HG02973 (cell line): Measurements from ENCODE around the gene HOXA3.

Experiments
- ATAC-seq: cut with Tn5 transposase; IDR thresholded peaks from one replicate; pipeline ENCODE4 v1.9.1; 2021; ENCODE audit warnings: moderate library complexity; ENCODE audit not compliant: unreplicated experiment

Gene HOXA3

DNA sequence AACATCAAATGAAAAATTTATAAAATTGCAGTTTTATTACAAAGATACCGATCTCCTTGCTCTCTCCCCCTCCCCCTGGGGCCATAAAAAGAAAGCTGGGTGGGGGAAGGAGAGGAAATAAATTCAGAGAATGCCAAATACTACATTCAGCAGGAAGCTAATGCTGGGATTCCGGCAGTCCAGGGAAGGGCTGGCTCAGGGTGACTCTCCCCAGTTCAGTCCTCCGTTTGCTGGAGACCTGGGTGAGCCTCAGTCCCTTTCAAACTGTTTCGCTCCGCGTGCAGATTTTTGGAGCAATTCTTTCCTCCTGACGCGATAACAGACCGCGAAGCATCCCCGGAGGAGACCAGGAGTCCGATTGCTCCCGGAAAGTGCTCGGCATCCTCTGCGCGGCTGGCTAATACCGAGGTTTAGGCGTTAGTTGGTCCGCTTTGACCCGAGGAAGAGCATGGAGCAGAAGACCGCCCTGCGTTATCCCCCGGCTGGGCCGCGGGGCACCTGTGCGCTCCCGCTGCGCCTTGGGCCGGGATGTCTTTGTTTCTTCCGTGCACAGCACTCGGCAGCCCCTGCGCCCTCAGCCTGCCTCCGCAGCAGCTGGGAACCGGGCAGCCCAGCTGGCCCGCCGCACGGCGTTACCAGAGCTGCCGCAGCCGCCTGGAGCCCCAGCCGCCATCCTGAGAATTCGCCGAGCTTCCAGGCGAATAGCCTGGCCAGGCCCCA is 46.0 kb downstream of the HOXA3 start:
- no peak for ATAC-seq

DNA sequence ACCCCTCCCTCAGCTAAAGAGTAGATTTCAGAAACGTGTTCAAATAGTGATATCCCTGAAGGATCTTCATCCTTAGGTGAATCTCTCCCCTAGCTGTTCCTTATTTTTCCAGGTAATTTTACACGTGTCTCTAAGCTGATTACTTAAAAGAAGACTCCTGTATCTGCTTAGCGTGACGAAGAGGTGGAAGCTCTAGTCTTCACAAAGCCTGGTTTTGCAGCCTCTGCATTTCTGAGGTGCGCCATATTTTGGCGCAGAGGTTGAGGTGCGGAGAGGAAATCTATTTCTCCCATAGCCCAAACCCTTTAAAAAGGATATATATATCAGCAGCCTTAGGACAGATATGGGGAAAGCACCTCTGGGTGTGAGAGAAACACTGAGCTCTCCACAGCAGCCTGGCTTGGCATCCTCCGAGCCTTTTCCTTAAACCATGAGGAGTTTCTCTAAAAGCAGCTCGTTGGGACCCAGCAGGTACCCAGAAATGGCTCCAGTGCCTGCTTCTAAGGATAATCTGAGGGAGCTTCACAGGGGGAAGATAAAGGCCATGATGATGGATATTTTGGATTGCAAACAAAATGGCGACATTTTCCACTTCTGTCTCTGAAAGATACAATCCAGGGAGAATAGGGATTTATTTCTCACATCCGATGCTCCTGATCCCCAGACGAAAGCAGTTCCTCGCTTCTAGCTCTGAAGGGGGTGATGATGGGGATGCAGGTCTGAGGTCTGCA is 46.9 kb downstream of the HOXA3 start:
- ATAC-seq: no peak

DNA sequence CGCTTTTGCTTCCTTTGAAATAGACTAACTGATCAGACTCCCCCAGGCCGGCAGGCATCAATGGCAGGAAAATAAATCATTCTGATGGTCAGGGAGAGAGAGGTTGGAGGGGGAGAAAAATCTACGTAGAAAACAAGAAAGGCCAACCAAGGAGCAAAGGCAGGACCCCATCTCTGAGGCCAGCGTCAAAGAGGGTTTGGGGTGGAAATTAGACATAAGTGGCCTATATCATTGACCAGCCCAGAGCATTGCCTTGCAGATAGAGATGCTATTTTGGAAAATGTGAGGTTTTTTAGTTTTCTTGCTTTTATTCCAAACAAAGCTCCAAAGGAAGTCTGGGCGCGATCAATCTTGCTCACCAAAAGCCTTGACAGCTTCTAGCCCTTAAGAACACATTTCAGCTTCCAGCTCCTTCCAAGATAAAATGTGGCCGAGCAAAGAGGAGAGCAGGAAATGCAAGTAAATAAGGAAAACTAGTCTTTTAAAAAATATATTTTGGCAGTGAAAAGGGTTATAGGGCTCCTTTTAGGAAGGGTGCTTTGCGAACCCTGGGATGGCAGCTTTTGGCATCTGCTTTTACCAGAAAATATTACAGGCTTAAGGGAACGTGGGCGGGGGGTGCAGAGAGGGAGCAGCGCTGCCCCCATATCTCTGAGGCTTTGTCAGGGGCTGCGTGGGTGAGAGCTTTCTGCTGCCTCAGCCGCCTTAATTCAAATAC is 47.9 kb downstream of the HOXA3 start:
- ATAC-seq: no peak

DNA sequence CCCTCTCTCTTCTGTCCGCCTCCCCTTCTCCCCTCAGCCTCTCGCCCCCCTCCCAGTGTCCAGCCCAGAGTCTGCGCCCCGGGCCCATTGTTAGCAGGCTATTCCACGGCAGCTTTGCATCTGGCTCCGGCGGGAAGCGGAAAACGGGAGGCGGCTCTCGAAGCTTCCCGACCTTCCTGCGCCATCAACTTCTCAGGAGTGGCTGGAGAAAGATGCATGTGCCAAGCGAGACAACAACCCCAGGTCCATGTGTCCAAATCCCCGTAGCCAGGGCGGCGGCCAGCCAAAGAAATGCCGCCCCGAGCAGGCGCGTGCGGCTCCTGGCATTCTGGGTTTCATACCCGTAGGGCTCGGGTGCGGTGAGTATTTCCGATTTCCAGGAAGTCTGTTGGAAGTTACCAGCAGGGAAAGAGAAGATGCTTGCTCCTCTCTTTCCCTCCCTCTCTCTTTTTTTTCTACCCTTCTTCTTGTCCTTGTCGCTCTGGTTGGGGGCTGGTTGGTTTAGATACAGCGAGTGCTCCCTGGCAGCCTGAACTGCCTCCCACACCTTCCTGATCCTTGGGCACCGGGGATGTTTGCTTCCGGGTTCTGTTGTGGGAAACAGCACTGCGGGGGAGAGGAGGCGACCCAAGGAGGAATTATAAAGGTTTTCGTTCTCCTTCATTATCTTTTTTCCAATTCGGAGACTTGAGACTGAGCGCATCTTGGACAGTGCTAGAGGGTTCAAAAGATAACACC is 48.7 kb downstream of the HOXA3 start:
- no peak for ATAC-seq

DNA sequence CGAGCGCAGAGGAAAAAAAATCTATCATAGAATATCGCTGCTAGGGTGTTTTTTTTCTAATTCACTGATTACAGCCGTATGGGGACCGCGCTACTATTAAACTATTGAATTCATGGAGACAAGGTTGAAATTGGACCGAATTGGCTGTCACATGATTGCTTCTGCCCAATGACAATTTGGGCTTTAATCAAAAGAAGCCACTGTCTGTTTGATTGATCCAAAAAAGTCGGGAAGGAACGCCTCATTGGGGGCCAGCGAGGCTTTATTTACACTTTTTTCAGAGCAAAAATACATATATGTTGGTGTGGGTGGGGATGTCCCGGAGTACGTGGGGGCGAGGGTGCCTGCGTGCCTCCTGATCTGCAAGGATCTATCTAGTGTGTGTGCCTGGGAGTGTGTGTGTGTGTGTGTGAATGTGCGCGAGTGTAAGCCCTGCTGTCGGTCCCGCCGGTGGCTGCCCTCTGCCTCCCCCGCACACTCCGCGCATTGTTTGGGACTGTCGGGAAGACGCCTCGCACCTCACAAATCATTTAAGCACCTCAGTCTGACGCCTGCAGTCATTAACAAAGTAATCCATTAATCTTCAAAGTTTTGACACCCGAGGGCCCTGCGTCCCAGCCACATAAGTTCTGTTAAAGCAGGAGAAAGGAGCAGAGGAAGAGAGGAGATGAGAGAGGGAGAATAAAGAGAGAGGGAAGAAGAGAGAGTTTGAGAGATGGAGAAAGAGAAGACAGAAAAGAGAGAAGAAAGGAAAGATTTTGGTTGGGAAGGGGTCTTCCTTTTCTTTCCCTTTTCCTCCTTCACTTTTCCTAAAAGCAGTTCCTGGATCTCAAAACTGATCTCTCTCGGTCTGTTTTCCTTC is 49.6 kb downstream of the HOXA3 start, which contains the start of gene HOXA2:
Gene HOXA2, minus strand, starts transcription at position 103 of the 862 bp plus-strand sequence. CDS start 183 bp downstream, outside the sequence.
- no peak for ATAC-seq

- no peak for ATAC-seq
Measured at GRCh38 chr7:27101957-27102580, 50.3 kb downstream of the HOXA3 start.

- ATAC-seq: no peak
Measured at GRCh38 chr7:27101171-27101956, 51.0 kb downstream of the HOXA3 start.

DNA sequence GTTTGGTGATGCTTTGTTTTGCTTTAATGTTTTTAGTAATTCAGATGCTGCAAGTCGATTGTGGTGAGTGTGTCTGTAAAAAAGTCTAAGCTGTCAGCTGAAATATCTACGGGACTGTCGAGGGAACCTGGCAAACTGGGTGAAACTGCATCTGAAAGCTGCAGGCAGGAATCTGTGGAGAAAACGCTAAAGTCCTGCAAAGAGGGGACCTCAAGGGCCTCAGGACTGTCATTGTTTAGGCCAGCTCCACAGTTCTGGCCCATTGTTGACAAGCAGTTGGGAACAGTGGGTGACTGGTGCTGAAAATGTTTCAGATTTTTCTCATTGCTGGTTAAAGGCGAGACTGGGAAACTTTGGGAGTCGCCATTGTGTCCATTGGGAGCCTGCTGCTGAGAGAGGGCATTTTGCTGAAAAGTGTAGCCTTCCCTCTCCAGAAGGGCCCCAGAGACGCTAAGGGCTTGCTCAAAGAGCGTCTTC is 51.7 kb downstream of the HOXA3 start:
- no peak for ATAC-seq

DNA sequence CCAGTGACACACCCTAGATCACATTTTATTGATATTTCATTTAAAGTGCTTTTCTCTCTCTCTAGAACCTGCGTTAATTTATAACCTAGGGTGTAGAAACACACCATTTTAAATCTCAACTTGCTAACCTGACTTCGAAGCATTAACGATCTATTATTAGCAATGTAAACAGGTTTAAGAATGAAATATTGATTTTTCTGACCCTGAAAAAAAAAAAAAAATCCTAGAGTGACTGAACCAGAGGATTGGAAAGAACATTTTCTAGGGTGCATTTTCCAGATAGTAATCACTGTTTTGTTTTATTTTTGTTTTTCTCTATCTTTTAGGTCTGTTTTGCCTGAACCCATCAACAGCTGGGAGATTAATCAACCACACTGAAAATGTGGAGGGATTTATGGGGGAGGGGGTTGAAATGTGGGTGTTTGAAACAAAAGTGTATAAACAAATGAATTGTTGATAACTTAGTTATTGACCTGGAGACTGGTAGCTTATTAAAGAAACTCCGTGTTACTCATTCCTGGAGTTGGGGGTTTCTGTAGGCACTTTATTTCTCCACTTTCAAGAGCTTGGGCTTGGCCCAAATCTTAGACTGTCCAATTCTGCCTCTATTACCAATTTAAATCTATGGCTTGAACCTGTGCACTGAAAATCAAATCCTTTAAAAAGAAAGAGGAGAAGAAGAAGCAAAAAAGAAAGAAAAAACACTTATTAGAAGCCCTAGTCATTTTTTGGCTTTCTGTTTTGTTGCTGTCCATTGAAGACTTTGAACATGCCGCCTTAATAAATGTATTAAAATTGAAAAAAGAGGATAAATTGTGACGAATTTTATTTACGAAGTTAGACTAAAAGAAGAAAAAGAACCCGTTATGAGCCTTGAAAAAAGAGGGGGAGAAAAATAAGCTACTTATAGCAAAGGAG is 52.7 kb downstream of the HOXA3 start:
- ATAC-seq: no peak

- no peak for ATAC-seq
Measured at GRCh38 chr7:27098578-27099451, 53.6 kb downstream of the HOXA3 start.

- no peak for ATAC-seq
Measured at GRCh38 chr7:27097686-27098577, 54.5 kb downstream of the HOXA3 start.

- ATAC-seq: no peak
Measured at GRCh38 chr7:27096768-27097514, 55.4 kb downstream of the HOXA3 start.

- peak; percentile 80 for ATAC-seq
Measured at GRCh38 chr7:27095897-27096767, 56.3 kb downstream of the HOXA3 start, which contains the start of gene HOXA1. Gene HOXA1 (minus strand): TSS chr7:27096000. CDS start chr7:27095912, 88 bp downstream.
